HPDE6-E6E7 (cell line): ENCODE results near the gene LPAR6.
"Not testable (repeated sequence)": the region's sequence is repeated elsewhere in the genome, so short reads cannot be mapped to it uniquely, and the experiment has no call there.

ENCODE experiments used
- DNase-seq: peaks from one replicate; pipeline ENCODE4 v3.0.0; 2011; ENCODE audit warnings: missing footprints; ENCODE audit errors: extremely low spot score

The LPAR6 gene

DNA sequence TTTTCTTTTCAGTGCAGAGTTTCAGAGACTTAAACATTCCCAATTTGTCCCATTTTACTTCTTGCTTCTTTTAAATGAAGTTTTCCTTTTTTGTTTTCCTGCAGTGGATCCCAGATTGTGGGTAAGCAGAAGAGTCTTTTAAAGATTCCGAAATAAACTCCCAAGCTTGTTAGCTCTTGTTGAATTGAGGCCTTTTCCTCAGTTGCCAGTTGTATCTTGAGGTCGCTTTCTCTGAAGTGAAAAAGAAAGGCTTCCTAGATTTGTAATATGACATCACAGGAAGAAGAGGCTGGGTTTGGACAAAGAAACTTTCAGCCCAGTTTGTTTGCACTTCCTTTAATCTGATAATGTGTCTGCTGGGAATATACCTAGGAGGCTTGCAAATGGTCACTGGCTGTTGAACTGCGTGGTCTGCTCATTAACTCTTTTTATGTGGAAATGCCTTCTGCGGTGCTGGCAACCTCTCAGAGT lies at the start of gene LPAR6:
TSS of gene LPAR6 (minus strand) at position 233 of the 471 bp plus-strand sequence. CDS start 690 bp downstream, outside the sequence.
- DNase-seq: no peak

DNA sequence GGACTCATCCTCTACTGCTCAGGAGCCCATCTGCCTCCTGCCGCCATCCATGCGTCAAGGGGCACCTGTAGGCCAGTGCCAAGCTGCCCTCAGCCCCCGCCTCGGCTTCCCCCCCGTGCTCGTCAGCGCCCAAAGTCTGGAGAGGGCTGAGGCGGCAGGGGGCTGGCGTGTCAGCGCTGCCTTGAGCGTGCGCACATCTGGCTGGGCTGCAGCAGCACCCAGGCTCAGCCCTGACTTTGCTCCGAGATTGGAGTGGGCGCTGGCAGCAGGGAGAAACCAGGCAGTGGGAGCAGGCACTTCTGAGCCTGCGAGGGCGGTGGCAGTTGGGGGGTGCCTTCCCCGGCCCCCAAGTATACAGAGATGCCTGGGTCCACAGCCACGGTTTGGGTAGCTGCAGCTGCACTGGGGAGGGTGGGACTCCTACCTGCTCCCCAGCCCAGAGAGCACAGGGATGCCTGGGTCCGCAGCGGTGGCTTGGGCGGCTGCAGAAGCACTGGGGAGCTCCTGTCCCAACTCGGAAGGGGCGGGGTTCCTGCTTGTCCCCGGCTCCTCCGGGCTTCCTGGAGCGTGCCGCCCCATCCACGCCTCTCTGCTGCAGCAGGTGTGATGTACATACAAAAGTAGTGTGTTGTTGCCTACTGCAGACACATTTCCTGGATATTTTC lies 44.8 kb upstream of the LPAR6 start:
- DNase-seq: no peak

GRCh38 chr13:48456546-48456945 lies 43.6 kb upstream of the LPAR6 start:
- DNase-seq: no peak

DNA sequence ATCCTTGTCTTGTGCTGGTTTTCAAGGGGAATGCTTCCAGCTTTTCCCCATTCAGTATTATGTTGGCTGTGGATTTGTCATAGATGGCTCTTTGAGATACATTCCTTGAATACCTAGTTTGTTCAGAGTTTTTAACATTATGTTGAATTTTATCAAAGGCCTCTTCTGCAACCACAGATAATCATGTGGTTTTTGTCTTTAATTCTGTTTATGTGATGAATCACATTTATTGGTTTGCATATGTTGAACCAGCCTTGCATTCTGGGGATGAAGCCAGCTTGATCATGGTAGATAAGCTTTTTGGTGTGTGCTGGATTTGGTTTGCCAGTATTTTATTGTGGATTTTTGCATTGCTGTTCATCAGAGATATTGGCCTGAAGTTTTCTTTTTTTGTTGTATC lies 38.3 kb upstream of the LPAR6 start:
- not testable (repeated sequence) for DNase-seq

GRCh38 chr13:48449656-48450055 lies 36.7 kb upstream of the LPAR6 start:
- no peak for DNase-seq

- no peak for DNase-seq
Observed at GRCh38 chr13:48448959-48449614, 36.2 kb upstream of the LPAR6 start.

GRCh38 chr13:48448285-48448958 lies 35.5 kb upstream of the LPAR6 start:
- no peak for DNase-seq

DNA sequence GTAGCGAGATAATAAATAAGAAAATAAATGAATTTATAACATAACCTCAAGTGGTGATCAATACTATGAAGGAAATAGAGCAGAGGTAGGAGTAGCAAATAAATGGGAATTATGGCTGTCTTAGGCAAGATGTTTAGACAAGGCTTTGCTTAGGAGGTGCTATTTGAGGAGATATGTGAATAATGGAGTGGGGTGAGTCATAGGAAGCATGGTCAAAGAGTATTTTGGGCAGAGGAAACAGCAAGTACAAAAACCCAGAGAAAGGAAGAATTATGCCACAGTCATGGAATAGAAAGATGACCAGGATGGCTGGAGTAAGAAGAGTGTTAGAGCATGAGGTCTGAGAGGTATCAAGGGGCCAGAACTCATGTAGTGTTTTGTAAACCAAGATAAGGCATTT lies 33.6 kb upstream of the LPAR6 start:
- DNase-seq: no peak

GRCh38 chr13:48443442-48444208 lies 30.7 kb upstream of the LPAR6 start:
- no peak for DNase-seq

GRCh38 chr13:48437371-48437770 lies 24.5 kb upstream of the LPAR6 start:
- DNase-seq: no peak

- DNase-seq: no peak
Observed at GRCh38 chr13:48436661-48437288, 23.9 kb upstream of the LPAR6 start.

DNA sequence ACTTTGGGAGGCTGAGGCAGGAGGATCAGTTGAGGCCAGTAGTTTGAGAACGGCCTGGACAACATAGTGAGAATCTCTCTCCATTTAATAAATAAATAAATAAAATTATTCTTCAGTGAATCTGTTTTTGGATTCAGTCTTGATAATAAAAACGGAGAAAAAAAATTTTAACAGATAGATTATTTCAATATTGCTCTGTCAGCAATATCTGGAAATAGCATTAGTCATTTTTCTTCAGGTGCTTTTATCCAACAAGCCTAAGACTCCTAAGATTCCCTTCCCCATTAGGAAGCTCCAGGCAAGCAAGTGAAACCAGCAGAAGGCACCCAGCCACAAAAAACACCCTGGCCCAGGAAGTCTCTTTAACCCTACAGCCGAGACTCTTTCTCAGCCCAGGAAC lies 21.3 kb upstream of the LPAR6 start:
- no peak for DNase-seq

DNA sequence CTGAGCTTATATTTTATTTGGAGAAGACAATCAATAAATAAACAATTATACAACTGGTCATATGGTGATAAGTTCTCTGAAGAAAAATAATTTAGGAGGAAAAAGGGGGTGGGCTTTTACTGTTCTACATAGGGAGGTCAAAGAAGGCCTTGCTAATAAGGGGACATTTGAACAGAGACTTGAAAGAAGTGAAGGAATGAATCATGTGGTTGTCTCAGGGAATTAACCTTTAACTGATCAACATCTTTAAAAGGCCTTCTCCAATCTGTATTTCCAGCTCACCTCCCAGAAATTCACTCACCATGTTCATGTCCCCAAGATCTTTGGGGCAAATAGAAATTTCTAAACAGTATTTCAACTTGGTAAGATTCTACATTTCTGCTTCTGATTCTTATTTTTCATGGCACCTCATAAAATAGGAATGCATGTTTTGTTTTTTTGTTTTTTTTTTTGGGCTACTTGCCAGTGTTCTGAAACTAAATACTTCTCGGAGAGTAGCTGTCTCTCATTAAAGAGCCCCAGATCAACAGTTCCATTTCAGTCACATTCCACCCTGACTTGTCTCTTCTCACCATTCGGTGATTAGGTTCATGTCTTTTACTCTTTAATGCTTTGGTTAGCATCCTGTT lies 19.2 kb upstream of the LPAR6 start:
- DNase-seq: no peak

DNA sequence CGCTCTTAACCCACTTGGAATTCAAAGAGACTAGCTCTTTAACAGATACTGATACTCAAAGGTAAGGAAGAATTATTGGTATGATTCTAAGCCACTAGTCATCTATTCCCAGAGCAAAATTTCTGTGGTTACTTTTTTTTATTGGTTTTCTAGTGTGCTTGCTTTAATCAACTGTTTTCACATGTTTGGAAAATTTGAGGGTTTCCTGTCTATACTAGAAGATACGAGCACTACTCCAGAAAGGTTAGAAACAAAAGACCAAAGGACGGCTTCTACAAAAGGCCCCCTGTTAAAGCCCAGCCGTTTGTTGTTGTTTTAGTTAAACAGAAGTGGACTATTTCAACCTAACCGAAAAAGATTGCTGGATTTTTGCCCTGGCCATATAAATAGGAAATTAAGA lies 18.5 kb upstream of the LPAR6 start:
- no peak for DNase-seq

- DNase-seq: no peak
Observed at GRCh38 chr13:48429886-48430285, 17.0 kb upstream of the LPAR6 start.

DNA sequence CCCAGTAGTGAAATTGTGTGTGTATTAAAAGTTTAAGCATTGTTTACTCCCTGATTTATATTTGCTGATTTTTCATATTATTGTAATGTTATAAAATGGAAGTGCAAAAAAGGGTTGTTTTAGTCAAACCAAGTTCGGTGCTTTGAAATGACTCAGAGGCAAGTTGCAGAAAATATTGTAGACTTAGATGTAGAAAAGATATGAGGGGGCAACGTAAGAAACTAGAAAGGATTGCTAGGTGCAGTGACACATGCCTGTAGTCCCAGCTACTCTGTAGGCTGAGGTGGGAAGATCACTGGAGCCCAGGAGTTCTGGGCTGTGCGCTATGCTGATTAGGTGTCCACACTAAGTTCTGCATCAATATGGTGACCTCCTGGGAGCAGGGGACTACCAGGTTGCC lies 16.1 kb upstream of the LPAR6 start:
- no peak for DNase-seq

- DNase-seq: not testable (repeated sequence)
Observed at GRCh38 chr13:48426755-48427298, 13.9 kb upstream of the LPAR6 start.

GRCh38 chr13:48426052-48426451 lies 13.1 kb upstream of the LPAR6 start:
- DNase-seq: no peak

GRCh38 chr13:48424212-48424611 lies 11.3 kb upstream of the LPAR6 start:
- no peak for DNase-seq

GRCh38 chr13:48422003-48422402 lies 9.1 kb upstream of the LPAR6 start:
- not testable (repeated sequence) for DNase-seq

DNA sequence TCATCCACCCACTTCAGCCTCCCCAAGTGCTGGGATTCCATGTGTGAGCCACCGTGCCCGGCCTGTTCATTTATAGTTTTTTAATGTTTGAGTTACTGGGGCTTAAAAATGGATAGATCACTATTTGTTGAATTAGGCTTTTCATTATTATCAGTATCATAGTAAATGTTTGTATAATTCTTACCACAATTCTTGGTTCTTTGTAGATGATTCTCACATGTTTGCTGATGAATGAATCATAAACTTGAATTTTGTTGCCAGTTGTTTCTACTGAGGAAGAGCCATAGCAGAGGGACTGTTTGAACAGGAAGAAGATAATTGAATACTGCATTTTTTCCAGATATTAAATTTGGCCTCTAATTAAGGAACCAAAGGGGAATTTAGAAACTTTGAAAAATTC lies 2.6 kb upstream of the LPAR6 start:
- no peak for DNase-seq
